NCI-H1436 treated with DMSO at 0.1 percent for 48 hours (cell line): ENCODE results near the gene TNK1.

ENCODE experiments used
- DNase-seq: peaks from one replicate; lab custom pipeline; 2025; lab: John Stamatoyannopoulos, UW

The TNK1 gene

GRCh38 chr17:7391307-7391706 is 10.4 kb downstream of the TNK1 start:
- no peak for DNase-seq

- DNase-seq, result no peak
Observed at GRCh38 chr17:7392696-7393612, 12.1 kb downstream of the TNK1 start.

- no peak for DNase-seq
Observed at GRCh38 chr17:7393613-7394451, 12.9 kb downstream of the TNK1 start.

GRCh38 chr17:7394452-7395191 is 13.7 kb downstream of the TNK1 start, which contains the start of gene PLSCR3:
PLSCR3 (minus strand) TSS chr17:7394525; CDS start chr17:7394110, 415 bp downstream.
- no peak for DNase-seq

DNA sequence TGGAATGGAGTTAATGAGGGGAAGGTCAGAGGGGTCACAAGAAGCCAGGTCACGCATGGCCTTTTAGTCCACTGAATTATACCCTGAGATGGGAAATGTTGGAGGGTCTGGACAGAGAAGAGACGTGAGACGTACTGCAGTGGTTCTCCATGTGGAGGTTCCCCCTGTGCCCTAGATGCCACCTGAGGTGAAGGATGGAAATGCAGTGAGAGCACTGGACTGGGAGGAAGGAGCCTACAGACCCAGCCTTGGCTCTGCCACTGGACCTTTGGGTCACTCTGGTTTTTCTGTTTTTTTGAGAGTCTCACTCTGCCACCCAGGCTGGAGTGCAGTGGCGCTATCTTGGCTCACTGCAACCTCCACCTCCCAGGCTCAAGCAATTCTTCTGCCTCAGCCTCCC is 15.3 kb downstream of the TNK1 start:
- no peak for DNase-seq

DNA sequence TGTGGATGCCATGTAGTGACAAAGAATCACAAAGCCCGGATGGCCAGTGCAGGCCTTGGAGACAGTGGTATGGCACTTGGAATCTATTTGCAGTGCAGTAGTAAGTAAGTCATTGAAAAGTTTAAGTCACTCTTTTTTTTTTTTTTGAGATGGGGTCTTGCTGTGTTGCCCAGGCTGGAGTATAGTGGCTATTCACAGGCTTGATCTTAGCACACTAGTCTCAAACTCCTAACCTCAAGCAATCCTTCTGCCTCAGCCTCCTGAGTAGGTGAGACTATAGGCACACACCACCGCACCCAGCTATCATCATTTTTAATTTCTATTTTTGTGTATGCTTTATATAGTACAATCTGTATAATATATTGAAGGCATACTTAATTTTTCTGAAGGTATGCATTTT is 17.7 kb downstream of the TNK1 start:
- DNase-seq, result no peak

- no peak for DNase-seq
Observed at GRCh38 chr17:7403043-7403726, 22.3 kb downstream of the TNK1 start.

DNA sequence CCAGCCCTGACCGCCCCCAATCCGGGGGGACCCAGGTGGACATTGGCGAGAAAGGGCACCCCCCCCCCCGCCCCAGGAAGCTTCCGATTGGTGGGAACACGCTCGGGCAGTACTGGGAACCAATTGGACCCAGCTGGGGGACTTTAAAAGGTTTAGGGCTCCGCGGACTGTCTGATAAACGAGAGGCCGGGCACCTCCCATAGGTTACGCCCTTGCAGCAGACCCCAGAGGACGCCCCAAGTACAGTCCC is 22.8 kb downstream of the TNK1 start:
- DNase-seq, result no peak

- peak; percentile 96 for DNase-seq
Observed at GRCh38 chr17:7403977-7404736, 23.3 kb downstream of the TNK1 start, which contains the start of gene TMEM256. TMEM256 (minus strand) TSS chr17:7404097; CDS start chr17:7404084, 13 bp downstream.

DNA sequence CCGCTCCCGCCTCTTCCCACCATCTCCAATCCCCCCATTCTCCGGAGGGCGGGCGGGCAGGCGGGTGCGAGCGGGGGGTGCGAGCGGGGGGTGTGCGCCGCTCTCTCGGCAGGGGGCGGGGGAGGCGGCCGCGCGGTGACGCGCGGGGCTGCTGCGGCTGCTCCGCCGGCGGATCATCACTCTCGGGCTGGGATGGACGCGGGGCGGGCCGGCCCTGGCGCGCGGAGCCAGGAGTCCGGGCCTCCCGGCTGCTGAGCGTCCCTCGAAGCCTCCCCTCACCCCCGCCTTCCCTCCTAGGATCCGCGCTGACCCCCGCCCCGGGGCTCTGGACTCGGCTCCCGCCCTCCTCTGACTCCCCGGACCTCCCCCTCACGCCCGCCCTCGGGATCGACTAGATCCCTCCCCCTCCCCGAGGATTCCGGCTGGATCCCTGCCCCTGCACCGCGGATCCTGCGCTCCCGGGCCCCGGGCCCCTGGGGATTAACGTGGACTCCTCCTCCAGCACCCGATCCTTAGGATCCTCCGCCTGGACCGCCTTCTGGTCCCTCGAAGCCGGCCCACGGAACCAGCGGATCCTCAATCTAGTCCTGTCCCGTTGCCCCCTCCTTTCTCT is 24.0 kb downstream of the TNK1 start:
- DNase-seq, result no peak

DNA sequence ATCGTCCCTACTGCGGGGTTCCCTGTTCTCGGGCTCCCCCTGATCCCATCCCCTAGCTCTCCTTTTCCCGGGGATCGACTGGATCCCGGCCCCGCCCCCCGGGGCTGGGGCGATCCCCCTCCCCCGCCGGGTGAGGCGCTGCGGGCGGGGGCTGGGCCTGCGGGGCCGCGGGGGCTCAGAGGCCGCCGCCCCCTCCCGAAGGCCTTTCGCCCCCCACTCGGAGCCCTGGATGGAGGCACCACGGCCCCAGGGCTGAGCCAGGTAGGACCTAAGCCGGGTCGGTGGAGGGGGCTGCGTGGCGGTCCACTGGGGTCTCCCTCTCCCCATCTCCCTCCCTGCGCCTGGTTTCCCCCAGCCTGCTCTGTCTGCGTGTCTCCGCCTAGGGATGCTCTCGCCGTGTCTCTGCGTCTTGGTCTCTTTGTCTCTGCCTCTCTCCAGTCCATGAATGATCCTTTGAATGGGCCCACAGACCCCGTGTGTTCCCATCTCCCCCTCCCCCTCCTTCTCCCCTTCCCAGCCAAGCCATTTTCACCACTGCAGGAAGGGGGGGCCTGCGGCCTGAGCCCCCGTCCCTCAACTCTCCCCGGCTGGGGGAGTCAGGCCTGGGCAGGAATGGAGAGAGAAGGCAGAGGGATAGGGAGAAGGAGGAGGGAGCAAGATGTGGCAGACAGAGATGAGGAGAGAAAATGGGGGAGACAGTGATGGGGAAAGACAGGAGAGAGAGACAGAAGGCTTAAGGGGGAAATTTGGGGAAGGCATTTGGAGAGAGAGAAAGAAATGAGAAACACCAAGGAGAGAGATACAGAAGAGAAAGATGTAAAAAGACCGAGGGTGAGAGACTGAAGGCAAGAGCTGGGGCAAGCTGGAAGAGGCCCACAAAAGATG is 24.7 kb downstream of the TNK1 start:
- no peak for DNase-seq

- DNase-seq, result no peak
Observed at GRCh38 chr17:7406235-7406825, 25.4 kb downstream of the TNK1 start.

GRCh38 chr17:7407082-7407481 is 26.2 kb downstream of the TNK1 start:
- no peak for DNase-seq

GRCh38 chr17:7407485-7408251 is 26.8 kb downstream of the TNK1 start, which contains the start of gene NLGN2:
NLGN2 (plus strand) TSS chr17:7407845; CDS start chr17:7408256, 411 bp downstream.
- no peak for DNase-seq

GRCh38 chr17:7408252-7408727 is 27.4 kb downstream of the TNK1 start:
- DNase-seq, result no peak

- no peak for DNase-seq
Observed at GRCh38 chr17:7408863-7409262, 28.0 kb downstream of the TNK1 start.

- DNase-seq, result no peak
Observed at GRCh38 chr17:7409716-7410115, 28.8 kb downstream of the TNK1 start.
